GM21526 (cell line): ENCODE data around the gene TBX20.
"Not testable (repeated sequence)": the region's sequence is repeated elsewhere in the genome, so short reads cannot be mapped to it uniquely, and the experiment has no call there.

Experiments
- ATAC-seq: cut with Tn5 transposase; IDR thresholded peaks from one replicate; pipeline ENCODE4 v1.9.1; 2021; ENCODE audit warnings: moderate library complexity; ENCODE audit not compliant: unreplicated experiment, low FRiP score

TBX20 gene

DNA sequence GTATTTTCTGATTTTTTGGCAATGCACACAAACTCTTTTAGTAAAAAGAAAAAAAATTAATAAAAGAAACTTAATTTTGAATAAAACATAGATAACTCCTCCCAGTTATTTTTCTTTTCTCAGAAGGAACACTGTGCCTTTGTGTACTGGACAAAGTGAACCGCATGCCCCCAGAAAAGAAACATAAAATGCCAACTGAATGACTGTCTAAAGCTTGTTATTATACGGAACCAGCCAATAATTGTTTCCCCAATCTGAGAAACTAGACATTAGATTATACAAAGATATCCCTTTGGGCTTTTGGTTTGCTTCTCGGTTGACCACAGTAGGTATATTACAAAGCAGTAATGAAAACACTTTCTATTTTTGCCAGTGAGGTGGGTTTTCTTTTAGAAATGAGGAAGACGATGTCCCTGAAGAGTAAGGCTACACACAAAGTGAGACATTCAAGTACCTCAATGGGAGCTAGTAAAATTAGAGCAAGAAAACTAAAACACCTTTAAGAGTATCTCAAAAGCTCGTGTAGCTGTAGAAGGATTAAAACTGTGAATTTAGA lies 25.3 kb downstream of the TBX20 start:
- not testable (repeated sequence) for ATAC-seq

DNA sequence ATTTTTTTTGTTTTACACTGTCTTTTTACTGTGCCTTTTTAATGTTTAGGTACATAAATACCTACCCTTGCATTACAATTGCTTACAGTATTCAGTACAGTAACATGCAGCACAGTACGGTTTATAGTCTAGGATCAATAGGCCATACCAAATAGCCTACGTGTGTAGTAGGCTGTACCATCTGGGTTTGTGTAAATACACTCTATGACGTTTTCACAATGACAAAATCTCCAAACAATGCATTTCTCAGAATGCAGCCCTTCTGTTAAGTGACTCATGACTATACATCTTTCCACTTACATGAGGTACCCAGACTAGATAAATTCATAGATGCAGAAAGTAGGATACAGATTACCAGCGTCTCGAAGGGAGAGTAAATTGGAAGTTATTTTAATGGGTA lies 26.5 kb downstream of the TBX20 start:
- ATAC-seq, result not testable (repeated sequence)

DNA sequence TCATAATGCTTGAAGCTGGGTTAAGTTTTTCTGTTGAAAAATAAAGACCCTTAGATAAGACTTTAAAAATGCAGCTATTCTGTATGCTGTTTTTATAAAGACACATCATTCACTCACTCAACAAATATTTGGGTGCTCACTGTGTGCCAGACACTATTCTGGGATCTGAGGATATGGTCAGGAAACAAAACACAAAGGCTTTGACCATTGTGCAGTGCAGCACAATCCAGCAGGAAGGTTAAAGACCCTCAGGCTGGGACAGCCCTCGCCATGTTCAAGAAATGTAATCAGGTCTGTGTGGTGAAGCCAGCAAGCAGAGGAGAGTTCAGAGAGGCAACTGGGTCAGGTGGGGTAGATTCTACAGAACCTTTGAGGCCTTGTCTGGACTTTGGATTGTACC lies 31.5 kb downstream of the TBX20 start:
- ATAC-seq, result not testable (repeated sequence)

GRCh38 chr7:35220176-35220575 lies 33.7 kb downstream of the TBX20 start:
- not testable (repeated sequence) for ATAC-seq

DNA sequence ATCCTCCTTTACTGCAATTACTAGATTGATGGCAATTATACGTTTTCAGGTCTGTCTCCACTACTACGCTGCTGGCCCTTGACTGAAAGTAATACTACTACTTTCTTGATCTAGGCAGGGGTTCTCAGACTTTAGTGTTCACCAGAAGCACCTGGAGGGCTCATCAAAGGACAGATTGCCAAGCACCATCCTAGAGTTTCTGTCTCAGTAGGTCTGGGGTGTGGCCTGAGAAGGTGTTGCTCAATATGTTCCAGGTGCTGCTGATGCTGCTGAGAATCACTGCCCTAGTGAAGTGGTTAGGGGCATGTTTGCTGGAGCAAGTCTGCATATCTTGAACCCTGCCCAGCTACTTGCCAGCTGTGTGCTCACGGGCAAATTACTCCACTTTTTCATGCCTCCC lies 37.9 kb downstream of the TBX20 start:
- not testable (repeated sequence) for ATAC-seq

- ATAC-seq, result not testable (repeated sequence)
Observed at GRCh38 chr7:35215063-35215462, 38.8 kb downstream of the TBX20 start.

DNA sequence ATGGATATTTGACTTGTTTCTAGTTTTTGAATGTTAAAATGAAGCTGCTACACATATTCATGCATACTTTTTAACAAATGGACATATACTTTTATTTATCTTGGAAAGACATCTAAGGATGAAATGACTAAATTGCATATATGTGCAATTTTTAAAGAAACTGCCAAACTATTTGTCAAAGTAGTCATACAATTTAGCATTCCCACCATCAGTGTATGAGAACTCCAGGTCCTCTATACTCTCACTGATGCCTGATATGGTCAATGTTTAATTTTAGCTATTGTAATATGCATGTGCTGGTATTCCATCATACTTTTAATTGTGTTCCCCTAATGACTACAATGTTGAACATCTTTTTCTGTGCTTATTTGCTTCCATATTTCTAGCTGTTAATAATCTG lies 47.0 kb downstream of the TBX20 start:
- not testable (repeated sequence) for ATAC-seq

DNA sequence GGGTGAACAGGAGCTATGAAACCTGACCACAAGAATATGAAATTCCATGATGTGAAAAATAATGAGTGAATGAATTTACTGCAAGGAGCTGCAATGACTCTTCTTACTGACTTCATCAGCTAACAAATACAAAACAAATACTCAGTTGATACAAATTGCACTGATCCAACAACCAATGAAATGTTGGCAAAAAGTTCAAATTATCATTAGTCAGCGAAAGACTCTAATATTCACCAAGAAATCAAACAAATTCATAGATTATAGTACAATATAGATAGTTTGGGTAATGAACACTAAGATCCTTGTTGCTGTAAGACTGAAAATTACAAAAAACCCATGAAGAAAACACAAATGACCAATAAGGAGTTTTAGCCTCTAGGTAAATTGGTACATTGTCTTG lies 49.0 kb downstream of the TBX20 start:
- ATAC-seq, result not testable (repeated sequence)

DNA sequence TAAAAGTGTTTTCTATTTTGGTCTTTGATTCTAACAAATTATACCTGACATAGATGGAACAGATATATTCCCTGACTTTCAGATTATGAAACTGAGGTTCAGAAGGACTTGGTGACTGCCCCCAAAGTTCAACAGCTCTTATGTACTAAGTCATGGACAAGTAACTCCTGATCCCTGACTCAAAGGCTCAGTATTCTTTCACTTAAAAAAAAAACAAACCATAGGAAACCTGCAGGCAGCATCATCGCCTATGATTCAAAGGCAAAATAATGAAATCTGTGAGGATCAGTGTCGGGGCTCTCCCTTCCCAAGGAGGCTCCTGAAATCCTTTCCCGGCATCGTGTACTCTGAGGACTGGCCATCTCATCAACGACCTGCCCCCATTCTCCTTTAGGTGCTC lies 49.9 kb downstream of the TBX20 start:
- ATAC-seq, result not testable (repeated sequence)

DNA sequence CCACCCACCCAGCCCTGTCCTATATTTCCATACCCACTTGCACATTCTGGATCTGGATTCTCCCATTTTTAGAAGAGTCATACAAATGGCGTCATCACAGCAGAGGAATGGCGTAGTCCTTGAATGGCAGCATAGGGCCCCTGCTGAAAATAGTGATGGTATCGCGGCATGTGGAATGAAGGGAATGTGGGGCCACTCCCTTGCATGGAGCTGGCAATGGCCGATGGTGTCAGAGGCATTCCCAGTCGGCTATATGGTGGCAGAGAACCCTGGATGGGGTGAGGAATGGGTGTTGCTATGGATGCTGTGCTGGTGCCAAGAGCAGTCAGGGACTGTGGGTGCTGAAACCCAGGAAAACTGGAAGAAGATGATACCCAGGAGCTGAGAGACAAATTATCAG lies 51.5 kb downstream of the TBX20 start:
- ATAC-seq, result not testable (repeated sequence)

GRCh38 chr7:35200170-35200569 lies 53.7 kb downstream of the TBX20 start:
- not testable (repeated sequence) for ATAC-seq

DNA sequence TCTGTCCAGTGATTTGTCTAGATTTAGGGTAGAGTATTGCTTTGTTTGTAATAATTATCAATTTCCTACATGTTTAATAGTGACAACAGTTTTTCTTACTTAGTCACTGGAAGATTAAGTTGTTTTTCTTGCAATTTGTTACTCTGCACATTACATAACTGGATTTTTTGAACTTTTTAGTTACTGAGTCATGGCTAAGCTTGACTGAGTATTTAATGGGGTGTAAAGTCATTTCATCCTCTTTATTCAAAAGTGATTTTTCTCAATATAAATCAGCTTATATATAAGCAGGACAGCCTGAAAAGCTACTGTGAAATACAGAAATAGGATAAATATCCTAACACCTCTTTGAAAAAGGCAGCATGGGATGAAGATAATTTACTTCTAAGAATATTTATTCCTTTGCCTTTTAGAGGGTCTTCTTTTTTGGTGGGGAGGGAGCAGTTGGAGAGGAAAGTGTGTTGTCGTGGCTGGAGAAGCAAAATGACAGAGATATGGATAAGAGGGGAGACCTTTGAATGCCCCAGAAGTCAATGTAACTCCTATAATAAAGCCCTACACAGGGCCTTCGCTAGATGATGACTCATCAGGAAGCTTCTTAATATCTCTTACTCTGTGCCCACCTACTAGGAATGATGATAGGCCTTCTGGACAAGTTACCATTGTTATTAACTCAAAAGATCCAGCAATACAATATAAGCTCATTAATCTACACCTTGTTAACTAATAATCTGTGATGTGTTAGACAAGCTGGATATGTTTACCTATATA lies 55.3 kb downstream of the TBX20 start:
- not testable (repeated sequence) for ATAC-seq

GRCh38 chr7:35191571-35191970 lies 62.3 kb downstream of the TBX20 start:
- ATAC-seq, result not testable (repeated sequence)

- not testable (repeated sequence) for ATAC-seq
Observed at GRCh38 chr7:35190146-35190773, 63.6 kb downstream of the TBX20 start.

- not testable (repeated sequence) for ATAC-seq
Observed at GRCh38 chr7:35186751-35187150, 67.1 kb downstream of the TBX20 start.

GRCh38 chr7:35185908-35186731 lies 67.8 kb downstream of the TBX20 start:
- ATAC-seq, result no peak

DNA sequence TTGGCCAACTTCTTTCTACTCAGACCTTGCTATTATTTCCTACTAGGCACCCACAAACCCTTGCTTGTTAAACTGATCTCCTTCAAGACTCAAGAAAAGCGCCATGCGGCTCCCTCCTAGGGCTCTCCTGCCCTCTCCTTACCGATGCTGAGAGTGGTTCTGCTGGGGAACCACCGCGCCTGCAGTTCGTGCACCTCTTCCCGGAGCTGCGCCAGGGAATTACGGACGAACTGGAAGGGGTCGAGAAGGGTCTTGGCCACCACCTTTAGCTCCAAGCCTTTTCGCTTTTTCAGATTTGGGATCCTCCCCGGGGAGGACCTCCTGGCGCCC lies 68.4 kb downstream of the TBX20 start:
- ATAC-seq, result not testable (repeated sequence)

GRCh38 chr7:35184961-35185360 lies 68.9 kb downstream of the TBX20 start:
- ATAC-seq, result not testable (repeated sequence)

- ATAC-seq, result not testable (repeated sequence)
Observed at GRCh38 chr7:35183873-35184503, 69.9 kb downstream of the TBX20 start.

- not testable (repeated sequence) for ATAC-seq
Observed at GRCh38 chr7:35180665-35181064, 73.2 kb downstream of the TBX20 start.
